IMR-90 (cell line): ENCODE measurements around the gene KIF15. TPM values are rescaled to one million over a fixed set of nuclear protein-coding genes. Genes with fewer than 3 reads are reported as not detected.
"Not testable (repeated sequence)": the region's sequence is repeated elsewhere in the genome, so short reads cannot be mapped to it uniquely, and the experiment has no call there.

Source experiments
- ATAC-seq: fragments of 200-7000 bp; cut with Tn5 transposase; 2 replicates; pipeline ENCODE4 v1.9.1; 2020; ENCODE audit warnings: low read depth, mild to moderate bottlenecking, moderate library complexity
- BruUV-seq: library from RNA; stranded (reverse); fragments of 400-500 nt; replicated peaks from 2 replicates; lab custom pipeline; 2021; lab: Mats Ljungman, UMichigan
- CTCF ChIA-PET: fragments of 300-600 bp; formaldehyde crosslinking; extraction: SDS; loops from one replicate; lab custom pipeline; 2021; ENCODE audit warnings: antibody characterized with exemption; lab: Yijun Ruan, JAX
- POLR2A ChIA-PET: fragments of 300-600 bp; sonication (Branson Sonifier 250); formaldehyde crosslinking; loops from one replicate; lab custom pipeline; 2022; ENCODE audit warnings: antibody characterized with exemption; ENCODE audit not compliant: unreplicated experiment; lab: Charles Lee
- DNase-seq: peaks from one replicate; pipeline ENCODE4 v3.0.0; 2013
- H2AFZ ChIP-seq: replicated peaks from 2 replicates; pipeline ENCODE3; 2013; ENCODE audit warnings: low read length, mild to moderate bottlenecking; ENCODE audit not compliant: poor library complexity
- H2AK5ac ChIP-seq: 2 replicates; pipeline ENCODE4 v1.6.1; 2013; ENCODE audit warnings: low read depth, low read length, inconsistent platforms
- H2AK9ac ChIP-seq: replicated peaks from 2 replicates; pipeline ENCODE3; 2013; ENCODE audit warnings: mild to moderate bottlenecking, low read depth, low read length, moderate library complexity; ENCODE audit not compliant: poor library complexity
- H2BK120ac ChIP-seq: 2 replicates; pipeline ENCODE4 v1.6.1; 2013; ENCODE audit warnings: low read depth, low read length, inconsistent platforms
- H2BK15ac ChIP-seq: 3 replicates; pipeline ENCODE4 v1.6.1; 2013; ENCODE audit warnings: low read depth, low read length, inconsistent platforms
- H2BK20ac ChIP-seq: 2 replicates; pipeline ENCODE4 v1.6.1; 2013; ENCODE audit warnings: low read depth, mild to moderate bottlenecking, inconsistent platforms, low read length, moderate library complexity
- H2BK5ac ChIP-seq: 2 replicates; pipeline ENCODE4 v1.6.1; 2013; ENCODE audit warnings: mild to moderate bottlenecking, low read depth, low read length, inconsistent platforms; ENCODE audit not compliant: poor library complexity, severe bottlenecking
- H3K14ac ChIP-seq: replicated peaks from 2 replicates; pipeline ENCODE4 v1.6.1; 2013; ENCODE audit warnings: low read depth, low read length, inconsistent platforms
- H3K18ac ChIP-seq: 2 replicates; pipeline ENCODE4 v1.6.1; 2013; ENCODE audit warnings: low read depth, low read length, control low read depth
- H3K23ac ChIP-seq: 2 replicates; pipeline ENCODE4 v1.6.1; 2013; ENCODE audit warnings: low read depth, low read length, inconsistent platforms
- H3K27ac ChIP-seq: 2 replicates; pipeline ENCODE4 v1.5.1; 2013; ENCODE audit warnings: mild to moderate bottlenecking, control low read depth, low read length; ENCODE audit not compliant: insufficient read depth
- H3K27me3 ChIP-seq: 2 replicates; pipeline ENCODE4 v1.6.1; 2013; ENCODE audit warnings: low read length; ENCODE audit not compliant: control insufficient read depth, insufficient read depth
- H3K36me3 ChIP-seq: 2 replicates; pipeline ENCODE4 v1.6.1; 2013; ENCODE audit warnings: low read length, mixed read lengths; ENCODE audit not compliant: control insufficient read depth, insufficient read depth
- H3K4ac ChIP-seq: 2 replicates; pipeline ENCODE4 v1.6.1; 2013; ENCODE audit warnings: low read depth, low read length, inconsistent platforms
- H3K4me1 ChIP-seq: 2 replicates; pipeline ENCODE4 v1.6.1; 2013; ENCODE audit warnings: low read length, mixed read lengths; ENCODE audit not compliant: control insufficient read depth, insufficient read depth
- H3K4me2 ChIP-seq: 2 replicates; pipeline ENCODE4 v1.6.1; 2013; ENCODE audit warnings: low read depth, mild to moderate bottlenecking, control low read depth, low read length, moderate library complexity
- H3K4me3 ChIP-seq: 2 replicates; pipeline ENCODE4 v1.5.1; 2013; ENCODE audit warnings: low read depth, mild to moderate bottlenecking, control low read depth, low read length, moderate library complexity; ENCODE audit not compliant: insufficient read depth
- H3K56ac ChIP-seq: 2 replicates; pipeline ENCODE4 v1.6.1; 2013; ENCODE audit warnings: low read length, inconsistent platforms; ENCODE audit not compliant: insufficient read depth; ENCODE audit errors: extremely low read depth
- H3K79me1 ChIP-seq, 2 experiments: 2 replicates each; pipeline ENCODE4 v1.6.1; 2013; ENCODE audit warnings: low read length in 2 of 2, inconsistent platforms in 1 of 2, low read depth in 1 of 2
- H3K9ac ChIP-seq: 2 replicates; pipeline ENCODE4 v1.6.1; 2013; ENCODE audit warnings: low read depth, low read length, control low read depth
- H3K9me1 ChIP-seq: 2 replicates; pipeline ENCODE4 v1.6.1; 2013; ENCODE audit warnings: low read length, inconsistent platforms; ENCODE audit not compliant: insufficient read depth
- H3K9me3 ChIP-seq: 2 replicates; pipeline ENCODE4 v1.6.1; 2013; ENCODE audit warnings: low read length; ENCODE audit not compliant: control insufficient read depth, insufficient read depth
- H4K20me1 ChIP-seq: 2 replicates; pipeline ENCODE4 v1.6.1; 2013; ENCODE audit warnings: low read length, inconsistent platforms; ENCODE audit not compliant: insufficient read depth
- H4K5ac ChIP-seq: 2 replicates; pipeline ENCODE4 v1.6.1; 2013; ENCODE audit warnings: mild to moderate bottlenecking, low read depth, low read length, control low read depth
- H4K8ac ChIP-seq, 2 experiments: 2 replicates each; pipeline ENCODE4 v1.6.1; 2013; ENCODE audit warnings: low read depth in 2 of 2, low read length in 2 of 2, control low read depth in 1 of 2, inconsistent platforms in 1 of 2
- H4K91ac ChIP-seq: 2 replicates; pipeline ENCODE4 v1.6.1; 2013; ENCODE audit warnings: low read depth, low read length, inconsistent platforms; ENCODE audit not compliant: insufficient read depth
- WGBS, 2 experiments: methylation state at CpG; one replicate each; pipeline versions ENCODE4 v1.1.5 to v1.1.7; 2013; ENCODE audit warnings: missing lambda C conversion rate in 2 of 2; ENCODE audit not compliant: insufficient read length in 1 of 2; ENCODE audit errors: extremely low coverage in 2 of 2; 5-methylcytosine and 5-hydroxymethylcytosine counted together
- dilution Hi-C: fragments of 300-500 bp; cut with HindIII; formaldehyde crosslinking; loops from one replicate; pipeline ENCODE4 v1.14.3; 2018; ENCODE audit warnings: low sequenced_read_pairs; ENCODE audit not compliant: unreplicated experiment
- in situ Hi-C: fragments of 300-500 bp; cut with MboI; formaldehyde crosslinking; loops from 3 replicates; pipeline ENCODE4 v1.14.3; 2019; ENCODE audit warnings: low sequenced_read_pairs, inconsistent platforms, mixed read lengths
- intact Hi-C: fragments of 100-400 bp; cut with micrococcal nuclease; formaldehyde crosslinking; loops from 2 replicates; pipeline ENCODE4 v1.10.0; 2022
- polyA plus RNA-seq, 3 experiments: library from polyadenylated mRNA; depleted of rRNA; stranded (reverse); fragments of >200 nt; gene quantifications; 2 replicates each; pipeline ENCODE4 v1.2.3, GENCODE V29; 2012; ENCODE audit warnings: low replicate concordance in 1 of 3
- total RNA-seq: library from RNA; depleted of rRNA; stranded (reverse); fragments of >200 nt; gene quantifications from 2 replicates; pipeline ENCODE4 v1.2.3, GENCODE V29; 2012

The KIF15 gene
- total and polyA plus RNA-seq, 2 of the 4 experiments (the other 2 are of a cell fraction) = 3.7 to 8.4 TPM

DNA sequence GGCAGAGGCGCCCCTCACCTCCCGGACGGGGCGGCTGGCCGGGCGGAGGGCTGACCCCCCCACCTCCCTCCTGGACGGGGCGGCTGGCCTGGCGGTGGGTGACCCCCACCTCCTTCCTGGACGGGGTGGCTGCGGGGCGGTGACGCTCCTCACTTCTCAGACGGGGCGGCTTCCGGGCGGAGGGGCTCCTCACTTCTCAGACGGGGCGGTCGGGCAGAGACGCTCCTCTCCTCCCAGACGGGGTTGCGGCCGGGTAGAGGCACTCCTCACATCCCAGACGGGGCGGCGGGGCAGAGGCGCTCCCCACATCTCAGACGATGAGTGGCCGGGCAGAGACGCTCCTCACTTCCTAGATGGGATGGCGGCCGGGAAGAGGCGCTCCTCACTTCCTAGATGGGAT lies 59.6 kb downstream of the KIF15 start:
- H3K56ac ChIP-seq, H3K4me3 ChIP-seq, POLR2A ChIA-PET: not testable (repeated sequence)

More for the DNA sequence above, 59.6 kb downstream of the KIF15 start:
- H3K23ac ChIP-seq, H2AFZ ChIP-seq, H4K20me1 ChIP-seq, H3K18ac ChIP-seq, H3K9ac ChIP-seq, H3K4me2 ChIP-seq, H3K79me1 ChIP-seq, H3K14ac ChIP-seq, ATAC-seq, H3K36me3 ChIP-seq, dilution Hi-C loops, H4K91ac ChIP-seq, H3K27me3 ChIP-seq, H2BK5ac ChIP-seq, H2BK120ac ChIP-seq, BruUV-seq, H4K5ac ChIP-seq, H2AK9ac ChIP-seq, DNase-seq, H2AK5ac ChIP-seq, H3K4ac ChIP-seq, H2BK20ac ChIP-seq, CTCF ChIA-PET, H3K27ac ChIP-seq, H3K4me1 ChIP-seq, intact Hi-C loops, in situ Hi-C loops, H4K8ac ChIP-seq, H2BK15ac ChIP-seq, H3K9me3 ChIP-seq, H3K9me1 ChIP-seq: not testable (repeated sequence)
- WGBS, 2 experiments = 97% methylated on average over 12 of the region's 34 CpGs; no CpG with 5 or more reads in 1 of the 2 experiments
